ENCODE measurements around the gene KLF7.

GRCh38 chr2:207107131-207107530, 58.6 kb downstream of the KLF7 start:
- TF ChIP-seq EZH2phosphoT487 (IDR thresholded peaks at IDR 0.05; ENCODE audit: borderline replicate concordance, low read length), result no peak
- TF ChIP-seq CTCF (IDR thresholded peaks at IDR 0.05; ENCODE audit: low read depth, low read length, poor library complexity, severe bottlenecking), result no peak

All from DOHH2 (cell line).